Measurements from ENCODE around the gene KRTAP17-1.

KRTAP17-1 gene

DNA sequence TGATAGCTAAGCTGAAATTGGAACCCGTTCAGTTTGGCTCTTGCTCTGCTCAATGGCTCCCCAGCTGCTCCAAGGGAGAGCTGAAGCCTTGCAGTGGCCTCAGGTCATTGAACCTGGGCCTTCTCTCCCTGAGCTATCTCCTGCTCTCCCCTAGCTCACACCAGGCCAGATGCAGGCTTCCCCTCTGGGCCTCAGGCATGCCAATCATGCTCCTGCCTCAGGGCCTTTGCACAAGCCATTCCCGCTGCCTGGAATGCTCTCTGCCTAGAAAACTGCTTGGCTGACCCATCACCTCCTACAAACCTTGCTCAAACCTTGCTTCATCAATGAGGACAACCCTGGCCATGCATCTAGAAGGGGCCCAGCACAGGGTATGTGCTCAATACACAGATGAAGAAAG is 16.7 kb upstream of the KRTAP17-1 start:
- DNase-seq: no peak

DNA sequence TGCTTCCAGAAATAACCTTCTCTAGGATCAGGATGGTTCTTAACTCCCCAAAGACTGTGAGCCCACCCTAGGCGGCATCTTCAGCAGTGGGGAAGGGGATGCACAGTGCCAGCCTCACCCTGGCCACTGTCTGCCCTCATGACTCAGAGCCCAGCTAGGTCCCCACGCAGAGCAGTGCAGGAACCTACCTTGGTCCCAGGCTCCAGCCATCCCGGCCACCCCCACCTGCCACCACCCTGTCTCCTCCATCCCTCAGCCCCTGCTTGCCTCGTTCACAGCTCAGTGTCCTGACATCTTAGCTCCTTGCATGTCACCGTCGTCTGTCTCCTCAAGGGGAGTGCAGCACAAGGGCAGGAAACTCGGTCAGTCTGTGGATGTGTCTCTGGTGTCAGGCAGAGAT is 16.1 kb upstream of the KRTAP17-1 start:
- DNase-seq: no peak

DNA sequence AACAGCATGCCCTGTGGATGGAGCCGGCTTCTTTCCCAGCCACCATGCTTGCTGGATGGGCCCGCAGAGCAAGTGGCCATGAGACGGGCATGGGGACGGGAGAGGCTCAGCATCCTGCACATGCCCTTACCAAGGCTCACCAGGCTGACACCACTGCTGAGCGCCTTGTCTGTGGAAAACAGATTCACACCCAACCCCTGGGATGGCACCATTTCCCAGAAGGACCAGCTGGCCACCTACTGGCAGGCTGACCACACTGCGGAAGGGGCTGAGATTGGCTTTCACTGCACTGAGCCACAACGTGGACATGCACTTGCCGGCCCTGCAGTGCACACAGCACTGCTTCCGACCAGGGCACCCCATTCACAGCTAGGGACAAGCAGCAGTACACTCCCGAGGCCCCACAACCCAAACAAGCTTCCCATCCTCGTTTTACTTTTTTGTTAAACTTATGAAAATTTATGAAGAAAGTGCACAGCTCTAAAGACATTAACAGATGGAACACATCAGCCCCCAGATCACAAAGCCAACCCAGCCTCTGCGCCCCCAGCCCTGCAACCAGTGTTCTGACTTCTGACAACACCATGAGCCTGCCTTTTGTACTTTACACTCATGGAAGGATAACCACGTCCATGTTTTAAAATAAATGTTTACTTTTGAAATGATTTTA is 13.9 kb upstream of the KRTAP17-1 start:
- DNase-seq: no peak

DNA sequence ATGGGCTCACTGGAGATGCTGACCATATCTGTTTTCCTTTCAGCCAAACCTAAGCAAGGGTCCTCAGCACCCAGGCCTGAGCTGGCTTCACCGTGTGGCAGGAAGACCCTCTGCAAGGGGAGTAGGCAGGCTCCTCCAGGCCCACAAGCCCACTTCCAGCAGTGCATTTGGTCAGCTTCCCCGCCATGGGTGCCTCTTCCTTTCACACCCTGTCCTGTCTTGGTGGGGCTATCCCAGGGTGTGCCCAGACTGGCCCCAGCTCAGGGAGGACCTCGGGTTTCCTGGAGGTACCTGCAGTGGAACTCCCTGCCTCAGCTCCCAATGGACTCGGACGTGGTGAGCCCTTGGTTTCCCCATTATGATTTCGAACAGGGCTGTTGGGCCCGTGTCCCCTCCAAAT is 12.7 kb upstream of the KRTAP17-1 start:
- no peak for DNase-seq

DNA sequence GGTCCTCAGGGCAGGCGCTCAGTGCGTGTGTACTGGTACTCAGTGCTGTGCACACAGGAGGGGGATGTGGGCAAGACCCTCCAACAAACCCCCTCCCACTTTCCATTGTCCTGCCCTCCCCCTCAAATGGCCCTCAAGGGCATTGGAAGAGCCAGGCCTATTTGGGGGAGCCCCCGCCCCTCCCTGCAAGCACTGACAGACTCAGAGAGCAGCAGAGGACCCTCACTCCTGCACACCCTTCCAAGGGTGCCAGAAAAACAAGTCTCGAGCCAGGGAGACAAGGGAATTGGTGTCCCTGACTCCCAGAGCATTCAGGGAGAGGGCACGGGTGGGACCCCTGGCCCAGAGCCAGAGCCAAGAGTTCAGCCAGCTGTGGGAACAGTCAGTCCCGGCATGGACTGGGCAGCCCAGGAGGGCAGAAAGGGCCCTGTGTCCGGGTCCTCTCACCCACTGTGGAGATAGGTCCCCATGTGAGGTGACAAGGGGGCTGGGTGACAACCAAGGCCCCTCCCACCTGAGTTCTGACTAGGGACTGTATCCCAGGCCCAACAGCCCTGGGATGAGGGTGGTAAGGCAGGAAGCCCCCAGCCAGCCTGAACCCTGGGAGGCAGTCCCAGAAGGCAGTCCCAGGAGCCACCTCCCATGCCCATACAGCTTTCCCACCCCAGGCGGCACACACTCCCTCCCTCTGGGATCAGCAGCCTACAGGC is 12.1 kb upstream of the KRTAP17-1 start:
- no peak for DNase-seq

DNA sequence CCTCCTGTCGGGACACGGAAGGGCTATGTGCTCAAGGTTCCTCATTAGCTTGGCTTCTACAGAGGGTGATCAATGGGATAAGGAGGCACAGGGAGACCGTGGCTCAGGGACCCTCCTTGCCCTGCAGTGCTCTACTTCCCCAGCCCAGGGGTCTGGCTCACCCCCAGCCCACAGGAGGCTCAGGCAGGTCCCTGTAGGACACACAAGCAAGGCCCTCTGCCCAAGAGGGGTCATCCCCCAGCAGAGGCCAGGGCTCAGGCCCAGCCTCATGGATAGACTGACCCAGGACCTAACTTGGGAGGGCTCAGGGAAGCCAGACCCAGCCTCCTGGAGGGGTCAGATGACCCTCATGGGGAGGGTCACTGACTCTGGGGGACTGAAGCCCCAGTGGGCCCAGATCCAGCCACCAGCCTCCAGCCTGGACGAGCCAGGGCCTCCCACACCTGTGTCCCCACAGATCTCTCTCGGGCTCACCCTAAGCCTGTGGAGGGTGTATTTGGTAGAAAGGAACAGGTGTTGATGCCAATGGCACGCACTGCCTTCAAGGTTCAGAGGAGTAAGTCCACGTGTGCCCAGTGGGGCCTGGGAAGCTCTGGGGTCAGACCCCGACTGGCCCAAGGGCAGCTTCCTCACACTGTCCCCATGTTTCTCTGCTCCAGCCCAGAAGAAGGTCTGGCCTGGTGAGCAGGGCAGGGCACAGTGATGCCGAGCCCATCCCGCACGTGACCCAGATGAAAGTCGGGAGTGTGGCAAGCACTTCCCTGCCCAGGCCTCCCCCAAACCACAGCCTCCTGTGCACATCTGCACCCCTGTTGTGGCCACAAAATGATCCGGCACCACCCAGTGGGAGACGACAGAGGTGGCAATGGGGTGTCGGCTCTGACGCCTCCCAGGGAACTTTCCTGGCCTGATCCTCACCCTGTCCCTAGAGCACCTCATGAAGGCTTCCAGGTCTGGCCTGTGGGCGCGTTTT is 10.9 kb upstream of the KRTAP17-1 start:
- DNase-seq: no peak

DNA sequence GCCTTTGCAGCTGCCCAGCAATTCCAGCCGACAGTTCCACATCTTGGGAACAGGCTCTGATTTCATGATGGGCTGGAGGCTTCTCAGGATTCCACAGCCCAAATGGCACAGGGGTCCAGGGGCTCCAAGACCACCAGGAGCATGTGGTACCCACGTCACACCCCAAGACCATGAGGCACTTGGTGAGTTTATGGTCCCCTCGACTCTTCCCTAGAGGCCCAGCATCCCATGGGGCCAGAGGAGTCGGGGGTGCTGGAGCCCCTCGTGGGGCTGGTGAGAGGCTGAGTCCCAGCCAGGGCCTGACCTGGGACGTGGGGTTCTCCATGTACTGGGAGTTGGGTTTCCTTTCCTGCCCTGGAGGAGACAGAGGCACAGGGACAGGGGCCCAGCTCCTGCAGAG is 10.1 kb upstream of the KRTAP17-1 start:
- DNase-seq: no peak

DNA sequence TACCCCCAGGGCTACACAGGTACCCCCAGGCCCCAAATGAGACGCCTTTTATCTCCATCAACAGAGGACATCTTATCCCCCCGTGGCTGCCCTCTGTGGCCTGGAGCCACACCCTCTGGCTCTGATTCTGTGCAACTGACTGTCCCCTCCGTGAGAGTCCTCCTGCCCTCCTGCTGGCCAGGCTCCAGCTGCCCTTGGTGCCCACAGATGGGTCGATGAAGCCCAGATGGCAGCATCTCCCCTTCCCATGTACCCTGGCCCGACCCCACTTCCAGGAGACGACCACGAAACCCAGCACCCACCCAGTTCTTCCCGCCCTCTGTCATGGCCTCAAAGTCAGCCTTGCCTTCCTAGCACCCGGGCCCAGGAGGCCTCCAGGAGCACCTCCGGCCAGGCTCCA is 9.6 kb upstream of the KRTAP17-1 start:
- no peak for DNase-seq

DNA sequence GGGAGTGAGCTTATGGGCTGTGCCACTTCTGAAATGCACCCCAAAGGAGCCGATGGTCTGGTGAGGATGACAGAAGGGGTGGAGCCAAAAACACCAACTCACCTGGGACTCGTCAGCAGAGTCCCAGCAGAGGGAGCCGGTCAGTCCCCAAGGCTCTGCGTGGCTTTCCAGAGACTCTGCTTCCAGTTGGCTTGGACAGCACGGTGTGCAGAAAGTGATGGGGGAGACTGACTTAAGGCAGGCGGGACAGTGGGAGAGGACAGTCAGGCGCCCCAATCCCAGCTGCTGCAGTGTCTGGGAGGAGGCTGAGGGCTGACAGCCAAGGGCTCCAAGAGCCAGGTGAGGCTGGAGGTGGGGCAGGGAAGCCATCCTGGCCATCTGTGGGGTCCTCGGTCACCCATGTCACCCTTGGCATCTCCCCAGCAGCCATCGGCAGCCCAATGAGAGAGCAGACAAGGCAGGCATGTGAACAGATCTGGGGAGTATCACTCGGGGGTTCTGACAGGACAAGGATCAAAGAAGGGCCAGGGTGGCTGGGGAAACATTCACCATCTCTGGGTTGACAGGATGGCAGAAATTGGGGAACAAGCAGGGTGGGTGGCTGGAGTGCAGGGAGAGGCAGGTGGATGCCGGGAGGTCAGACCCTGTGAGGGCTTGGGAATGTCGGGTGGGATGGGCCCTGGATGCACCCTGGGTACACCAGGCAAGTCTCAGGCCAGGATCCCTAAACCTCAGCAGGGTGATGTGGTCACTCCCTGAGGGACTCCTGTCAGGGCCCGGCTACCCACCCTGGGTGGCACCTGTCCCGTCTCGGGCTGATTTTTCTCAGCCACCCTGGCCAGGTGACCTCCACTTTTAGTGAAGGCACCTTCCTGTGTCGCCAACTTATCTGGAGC is 8.9 kb upstream of the KRTAP17-1 start:
- DNase-seq: peak; percentile 24

DNA sequence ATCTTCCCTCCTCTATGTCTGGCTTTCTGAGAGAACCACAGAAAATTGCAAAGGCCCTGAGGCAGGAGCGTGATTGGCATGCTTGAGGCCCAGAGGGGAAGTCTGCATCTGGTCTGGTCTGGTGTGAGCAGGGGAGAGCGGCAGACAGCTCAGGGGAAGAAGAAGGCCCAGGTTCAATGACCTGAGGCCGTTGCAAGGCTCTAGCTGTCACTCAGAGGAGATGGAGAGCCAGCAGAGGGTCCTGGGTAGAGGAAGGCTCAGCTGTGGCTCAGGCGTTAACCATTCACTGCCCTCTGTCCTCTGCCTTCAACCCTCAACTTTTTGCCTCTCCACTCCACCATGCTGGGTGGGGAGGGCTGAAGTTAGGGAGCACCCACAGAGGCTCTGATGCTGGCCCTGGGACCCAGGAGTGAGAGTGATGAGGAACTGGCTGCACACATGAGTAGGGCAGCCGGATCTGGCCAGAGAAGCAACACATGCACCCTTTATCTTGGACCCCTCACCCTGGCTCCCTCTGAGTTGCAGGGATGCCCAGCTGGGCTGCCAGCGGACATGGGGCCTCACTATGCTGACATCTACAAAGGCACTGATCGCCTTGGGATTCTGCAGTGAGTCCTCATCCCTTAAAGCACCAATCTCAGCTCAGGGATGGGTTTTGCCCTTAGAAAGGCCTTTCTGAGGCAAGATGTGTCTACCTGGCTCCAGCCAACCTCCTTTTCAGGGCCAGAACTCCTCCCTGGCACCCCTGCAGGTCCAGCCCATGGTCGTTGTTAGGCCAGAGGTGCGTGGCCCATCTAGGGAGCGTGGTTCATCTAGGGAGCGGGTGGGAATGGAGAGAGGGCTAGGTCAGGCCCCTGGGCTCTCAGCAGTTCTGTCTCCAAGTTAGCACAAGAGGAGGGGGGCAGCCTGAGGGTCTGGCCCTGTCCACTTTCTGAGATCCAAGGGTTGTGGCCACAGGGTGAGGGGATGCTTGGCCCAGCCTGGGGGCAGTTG is 7.7 kb upstream of the KRTAP17-1 start:
- DNase-seq: no peak

DNA sequence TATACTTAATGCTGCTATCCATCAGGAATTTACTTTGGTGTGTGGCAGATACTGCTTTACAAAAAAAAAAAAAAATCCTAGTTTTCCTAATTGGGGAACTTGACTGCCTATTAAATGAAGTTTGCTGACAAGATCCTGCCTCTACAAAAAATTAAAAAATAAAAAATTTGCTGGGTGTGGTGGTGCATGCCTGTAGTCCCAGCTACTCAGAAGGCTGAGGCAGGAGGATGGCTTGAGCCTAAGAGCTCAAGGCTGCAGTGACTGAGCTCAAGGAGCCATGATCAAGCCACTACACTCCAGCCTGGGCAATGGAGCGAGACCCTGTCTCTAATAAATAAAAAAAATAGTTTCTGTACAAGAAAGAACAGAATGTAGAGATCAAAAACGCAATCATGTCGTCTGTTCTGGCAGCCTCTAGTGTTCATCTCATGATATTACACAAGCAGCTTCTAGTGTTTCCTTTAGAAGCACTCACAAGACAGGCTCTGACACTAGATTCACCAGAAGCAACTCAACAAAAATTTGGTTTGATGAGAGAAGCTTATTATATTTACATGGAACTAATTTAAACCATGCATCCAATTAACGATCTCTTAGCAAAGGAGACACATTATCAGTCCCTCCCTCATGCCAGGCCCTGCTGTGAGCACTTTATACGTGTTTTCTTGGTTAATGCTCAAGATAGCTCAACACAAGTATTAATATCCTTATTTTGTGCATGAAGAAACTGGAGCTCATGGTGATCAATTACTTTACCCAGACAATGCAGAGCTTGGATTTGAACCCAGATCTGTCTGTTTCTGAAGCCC is 6.8 kb upstream of the KRTAP17-1 start:
- no peak for DNase-seq

DNA sequence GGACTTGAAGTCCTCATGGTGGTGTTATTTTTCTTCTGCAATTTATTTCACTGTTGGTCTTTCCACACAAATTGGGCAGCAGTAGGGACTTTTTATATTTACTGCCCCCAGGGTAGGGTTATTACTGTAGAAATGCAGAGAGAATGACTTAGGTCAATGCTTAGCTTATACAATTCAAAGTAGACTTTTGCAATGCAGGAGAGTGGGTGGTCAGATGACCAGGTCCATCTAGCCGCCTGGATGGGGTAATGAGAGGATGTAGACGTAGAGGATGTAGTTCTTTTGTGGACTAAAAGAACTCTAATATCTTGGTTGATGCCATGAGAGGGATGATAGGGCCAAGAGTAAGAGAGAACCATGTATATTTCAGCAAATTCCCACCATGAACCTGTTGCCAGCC is 2.7 kb upstream of the KRTAP17-1 start:
- no peak for DNase-seq

DNA sequence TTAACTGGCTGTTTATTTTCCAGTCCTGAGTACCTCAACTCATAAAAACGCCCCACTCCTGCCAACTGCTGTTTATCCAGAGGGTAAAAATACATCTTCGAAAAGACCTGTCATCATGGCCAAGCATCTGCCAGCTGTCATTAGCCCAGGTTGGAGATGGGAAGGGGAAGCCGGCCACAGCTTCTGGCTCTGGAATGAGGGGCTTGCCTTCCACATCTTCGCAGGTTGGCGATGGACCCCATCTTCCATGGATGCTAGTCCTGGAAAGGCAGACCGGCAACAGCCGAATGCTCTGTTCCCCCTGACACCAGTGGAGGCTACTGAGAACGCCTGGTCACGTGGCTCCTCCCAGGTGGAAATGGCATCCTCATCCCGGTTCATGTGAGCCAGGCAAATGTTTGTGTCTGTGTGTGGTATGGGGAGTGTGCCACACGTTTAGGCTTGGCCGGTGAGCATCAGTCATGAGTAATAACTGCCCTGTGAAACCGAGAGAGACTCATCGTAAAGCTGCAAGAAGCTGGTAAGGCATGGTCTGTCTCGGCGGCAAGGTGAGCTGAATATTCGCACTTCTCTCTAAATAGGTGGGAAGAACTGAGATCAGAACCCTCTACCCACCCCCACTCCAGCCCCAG is 420 bp upstream of the KRTAP17-1 start:
- DNase-seq: no peak

DNA sequence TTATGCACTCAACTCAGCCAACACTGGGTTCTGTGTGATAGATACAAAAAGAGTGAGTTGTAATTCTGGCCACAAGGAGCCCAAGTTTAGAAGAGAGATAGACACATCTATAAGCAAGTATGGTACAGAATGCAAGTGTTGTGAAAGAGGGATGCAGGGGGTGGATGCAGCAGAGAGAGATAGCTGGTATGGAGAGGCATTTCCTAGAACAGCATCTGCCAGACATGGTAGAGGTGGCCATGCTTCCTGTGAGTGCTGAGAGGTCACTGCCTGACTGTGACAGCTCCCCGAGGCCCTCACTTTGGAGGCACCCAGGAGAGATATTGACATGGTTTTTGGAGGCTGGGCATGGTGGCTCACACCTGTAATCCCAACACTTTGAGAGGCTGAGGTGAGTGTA is 4.4 kb downstream of the KRTAP17-1 start:
- no peak for DNase-seq

DNA sequence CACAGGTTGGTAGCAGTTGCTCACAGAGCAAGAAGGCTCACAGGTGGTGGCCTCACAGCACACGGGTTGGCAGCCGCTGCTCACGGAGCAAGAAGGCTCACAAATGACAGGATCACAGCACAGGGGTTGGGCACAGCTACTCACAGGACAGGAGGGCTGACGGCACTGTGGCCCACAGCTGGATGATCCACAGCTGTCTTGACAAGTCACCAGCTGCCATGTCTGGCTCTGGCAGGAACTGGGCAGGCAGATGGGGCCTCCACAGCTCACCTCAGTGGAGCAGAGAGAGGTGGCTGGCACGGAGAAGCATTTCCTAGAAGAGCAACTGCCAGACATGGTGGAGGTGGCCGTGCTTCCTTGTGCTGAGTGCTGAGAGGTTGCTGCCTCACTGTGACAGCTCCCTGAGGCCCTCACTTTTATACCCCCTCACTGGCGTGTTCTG is 6.6 kb downstream of the KRTAP17-1 start, which contains the start of gene KRTAP16-1:
KRTAP16-1 (minus strand) TSS at position 392 of the 442 bp plus-strand sequence; CDS start at position 336, 56 bp downstream.
- DNase-seq: no peak

DNA sequence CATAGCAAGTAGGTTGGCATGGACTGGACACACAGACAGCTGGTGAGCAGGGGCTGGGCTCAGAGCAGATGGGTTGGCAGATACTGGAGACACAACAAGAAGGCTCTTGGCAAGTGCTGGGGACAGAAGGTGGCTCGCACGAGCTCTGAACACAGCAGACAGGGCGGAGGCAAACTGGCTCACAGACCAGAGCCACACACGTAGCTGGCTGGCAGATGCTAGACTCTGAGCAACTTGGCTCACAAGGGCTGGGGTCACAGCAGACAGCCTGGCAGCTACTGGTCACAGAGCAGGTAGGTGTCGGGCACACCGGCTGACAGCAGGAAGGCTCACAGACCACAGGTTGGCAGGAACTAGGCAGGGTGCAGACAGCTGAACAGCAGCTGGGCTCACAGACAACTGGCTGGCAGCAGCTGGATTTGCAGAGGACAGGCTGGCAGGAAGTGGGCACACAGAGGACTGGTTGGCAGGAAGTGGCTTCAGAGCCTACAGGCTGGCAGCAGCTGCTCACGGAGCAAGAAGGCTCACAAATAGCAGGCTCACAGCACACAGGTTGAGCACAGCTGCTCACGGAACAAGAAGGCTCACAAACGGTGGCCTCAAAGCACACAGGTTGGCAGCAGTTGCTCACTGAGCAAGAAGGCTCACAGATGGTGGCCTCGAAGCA is 7.1 kb downstream of the KRTAP17-1 start:
- DNase-seq: peak; percentile 51

DNA sequence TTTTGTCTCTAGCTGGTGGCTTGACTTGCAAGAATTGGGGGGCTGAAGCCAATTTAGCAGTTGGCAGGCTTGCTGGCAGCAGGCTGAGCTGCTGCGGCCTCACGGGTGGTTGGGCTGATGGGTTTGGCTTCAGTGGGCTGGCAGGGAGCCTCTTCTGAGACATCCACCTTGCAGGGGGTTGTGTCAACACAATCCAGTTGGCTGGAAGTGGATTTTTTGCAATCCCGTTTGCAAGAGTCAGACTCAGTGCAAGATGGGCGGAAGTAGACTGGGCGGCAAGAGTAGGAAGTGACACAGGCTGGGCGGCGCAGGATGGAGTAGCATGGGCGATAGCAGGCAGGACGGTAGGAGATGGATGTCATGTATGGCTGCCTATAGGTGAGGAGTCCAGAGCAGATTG is 7.9 kb downstream of the KRTAP17-1 start:
- no peak for DNase-seq

DNA sequence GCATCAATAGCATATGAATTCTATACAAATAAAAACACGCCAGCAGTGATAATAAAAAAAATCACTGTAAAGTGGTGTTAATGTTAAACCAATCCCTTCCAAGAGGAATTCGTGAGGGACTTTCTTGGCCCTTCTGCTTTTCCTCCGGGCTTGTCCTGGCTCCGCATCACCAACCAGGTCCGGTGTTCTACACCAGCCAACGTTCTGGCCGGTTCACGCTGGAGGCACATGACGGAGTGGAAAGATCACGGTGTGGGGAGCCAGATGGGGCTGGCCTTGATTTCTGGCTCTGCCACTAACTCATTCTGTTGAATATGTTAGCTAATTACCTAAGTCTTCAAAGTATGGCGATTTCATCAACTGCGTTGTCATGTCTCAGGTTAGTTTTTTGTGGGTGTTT is 11.4 kb downstream of the KRTAP17-1 start:
- DNase-seq: no peak

DNA sequence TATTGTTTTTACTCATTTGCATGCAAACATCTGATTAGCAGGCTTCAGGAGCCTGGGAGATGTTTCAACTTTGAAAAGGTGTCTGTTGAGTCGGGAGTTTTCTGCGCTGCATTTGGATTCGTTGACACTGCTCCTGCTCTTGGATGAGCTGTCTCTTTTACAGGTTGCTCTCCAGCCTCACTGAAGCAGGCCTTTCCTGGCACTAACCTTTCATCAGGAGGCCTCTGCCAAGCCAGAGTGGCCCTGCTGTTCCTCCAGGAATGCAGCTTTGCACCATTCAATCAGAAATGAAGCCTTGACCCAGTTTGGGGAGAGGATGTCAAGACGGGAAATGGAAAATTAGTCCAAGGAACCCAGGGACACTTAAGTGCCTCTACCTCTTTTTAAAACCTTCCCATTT is 12.5 kb downstream of the KRTAP17-1 start:
- DNase-seq: no peak

Measured in NCI-H510A (cell line).